GM23338 (cell line): ENCODE results near the gene GPR162. TPM values are rescaled to one million over a fixed set of nuclear protein-coding genes. Genes with fewer than 3 reads are reported as not detected.

ENCODE experiments used
- ATAC-seq: fragments of 200-7000 bp; cut with Tn5 transposase; 3 replicates; pipeline ENCODE4 v1.9.1; 2020
- DNase-seq: peaks from one replicate; pipeline ENCODE4 v3.0.0-alpha.2; 2015; ENCODE audit warnings: low spot score
- H2AFZ ChIP-seq: fragments of 200-600 bp; sonication (generic); 2 replicates; pipeline ENCODE4 v1.8.0; 2016; ENCODE audit warnings: antibody characterized with exemption, mild to moderate bottlenecking, moderate library complexity
- H3F3A ChIP-seq: fragments of 200-600 bp; sonication (generic); replicated peaks from 2 replicates; pipeline ENCODE4 v1.8.0; 2017; ENCODE audit warnings: antibody characterized with exemption, mixed run types, low read depth
- H3K27ac ChIP-seq: fragments of 200-600 bp; sonication (generic); 2 replicates; pipeline ENCODE4 v1.6.1; 2016; ENCODE audit warnings: low read depth
- H3K27me3 ChIP-seq: fragments of 200-600 bp; sonication (generic); 2 replicates; pipeline ENCODE4 v1.8.0; 2016; ENCODE audit warnings: mild to moderate bottlenecking, mixed run types, moderate library complexity; ENCODE audit not compliant: insufficient read depth
- H3K36me3 ChIP-seq: fragments of 200-600 bp; sonication (generic); 2 replicates; pipeline ENCODE4 v1.8.0; 2016; ENCODE audit warnings: mild to moderate bottlenecking; ENCODE audit not compliant: insufficient read depth
- H3K4me1 ChIP-seq: fragments of 200-600 bp; sonication (generic); 2 replicates; pipeline ENCODE4 v1.8.0; 2016; ENCODE audit warnings: mild to moderate bottlenecking, moderate library complexity; ENCODE audit not compliant: insufficient read depth
- H3K4me2 ChIP-seq: fragments of 200-600 bp; sonication (generic); 2 replicates; pipeline ENCODE4 v1.7.1; 2017; ENCODE audit warnings: mixed run types
- H3K4me3 ChIP-seq: fragments of 200-600 bp; sonication (generic); 2 replicates; pipeline ENCODE4 v1.6.1; 2016; ENCODE audit warnings: mixed run types
- H3K79me2 ChIP-seq: fragments of 200-600 bp; sonication (generic); replicated peaks from 2 replicates; pipeline ENCODE4 v1.8.0; 2017; ENCODE audit warnings: mild to moderate bottlenecking; ENCODE audit not compliant: insufficient read depth
- H3K9me2 ChIP-seq: fragments of 200-600 bp; sonication (generic); 2 replicates; pipeline ENCODE4 v1.8.0; 2017; ENCODE audit not compliant: insufficient read depth
- H4K20me1 ChIP-seq: fragments of 200-600 bp; sonication (generic); replicated peaks from 2 replicates; pipeline ENCODE4 v1.8.0; 2017; ENCODE audit warnings: mild to moderate bottlenecking; ENCODE audit not compliant: insufficient read depth
- H3K27ac Mint-ChIP-seq: 2 replicates; pipeline ENCODE4 v1.8.0; 2020; ENCODE audit warnings: inconsistent platforms, mild to moderate bottlenecking, moderate library complexity, mixed read lengths
- H3K27me3 Mint-ChIP-seq: 3 replicates; pipeline ENCODE4 v1.8.0; 2022; ENCODE audit warnings: low read depth, mild to moderate bottlenecking, moderate library complexity, mixed read lengths, inconsistent platforms; ENCODE audit not compliant: insufficient read depth, poor library complexity
- H3K36me3 Mint-ChIP-seq: 3 replicates; pipeline ENCODE4 v1.8.0; 2021; ENCODE audit warnings: low read depth, mild to moderate bottlenecking, inconsistent platforms, moderate library complexity, mixed read lengths
- H3K4me1 Mint-ChIP-seq: 3 replicates; pipeline ENCODE4 v1.8.0; 2020; ENCODE audit warnings: mild to moderate bottlenecking, inconsistent platforms, mixed read lengths
- H3K4me3 Mint-ChIP-seq: 3 replicates; pipeline ENCODE4 v1.8.0; 2021; ENCODE audit warnings: moderate library complexity, mild to moderate bottlenecking, inconsistent platforms, mixed read lengths
- H3K9me3 Mint-ChIP-seq: 3 replicates; pipeline ENCODE4 v1.8.0; 2020; ENCODE audit warnings: moderate library complexity, mild to moderate bottlenecking, inconsistent platforms, mixed read lengths
- CREB1 ChIP-seq: fragments of 250-450 bp; sonication (Bioruptor Pico); IDR thresholded peaks from 2 replicates; pipeline ENCODE4 v1.5.0; 2020; ENCODE audit warnings: low read depth, mild to moderate bottlenecking, moderate library complexity
- CTCF ChIP-seq, 2 experiments: fragments of 200-600 bp in 1 of 2; sonication (generic) in 1 of 2; conservative IDR thresholded peaks; 2 replicates each; pipeline versions ENCODE4 v1.5.1 to v1.6.1; 2016 to 2017; ENCODE audit warnings: antibody characterized with exemption in 2 of 2, low read depth in 2 of 2, mild to moderate bottlenecking in 2 of 2, moderate library complexity in 1 of 2
- ETS1 ChIP-seq: IDR thresholded peaks from 2 replicates; pipeline ENCODE4 v1.6.1; 2016; ENCODE audit warnings: antibody characterized with exemption
- EZH2 ChIP-seq: fragments of 200-600 bp; sonication (generic); IDR thresholded peaks from one replicate; pipeline ENCODE4 v1.8.0; 2017; ENCODE audit warnings: antibody characterized with exemption, mild to moderate bottlenecking, low read depth; ENCODE audit not compliant: unreplicated experiment
- EZH2phosphoT487 ChIP-seq: fragments of 200-600 bp; sonication (generic); IDR thresholded peaks from one replicate; pipeline ENCODE4 v1.8.1; 2018; ENCODE audit warnings: antibody characterized with exemption; ENCODE audit not compliant: unreplicated experiment
- JUNB ChIP-seq: IDR thresholded peaks from one replicate; pipeline ENCODE4 v1.6.1; 2016; ENCODE audit warnings: antibody characterized with exemption; ENCODE audit not compliant: unreplicated experiment
- NANOG ChIP-seq: IDR thresholded peaks from 2 replicates; pipeline ENCODE4 v1.6.1; 2016; ENCODE audit warnings: antibody characterized with exemption, borderline replicate concordance
- REST ChIP-seq: IDR thresholded peaks from one replicate; pipeline ENCODE4 v1.6.1; 2018; ENCODE audit warnings: antibody characterized with exemption; ENCODE audit not compliant: unreplicated experiment
- STAT1 ChIP-seq: IDR thresholded peaks from one replicate; pipeline ENCODE4 v1.6.1; 2016; ENCODE audit warnings: antibody characterized with exemption; ENCODE audit not compliant: unreplicated experiment
- ZNF114 ChIP-seq: fragments of 250-450 bp; sonication (Bioruptor Pico); IDR thresholded peaks from 2 replicates; pipeline ENCODE4 v1.5.0; 2020; ENCODE audit warnings: mild to moderate bottlenecking, moderate library complexity
- ZNF331 ChIP-seq: fragments of 250-450 bp; sonication (Bioruptor Pico); IDR thresholded peaks from 2 replicates; pipeline ENCODE4 v1.5.0; 2020; ENCODE audit warnings: low read depth, mild to moderate bottlenecking, moderate library complexity
- ZNF462 ChIP-seq: fragments of 250-450 bp; sonication (Bioruptor Pico); IDR thresholded peaks from 2 replicates; pipeline ENCODE4 v1.5.0; 2020; ENCODE audit warnings: mild to moderate bottlenecking, moderate library complexity
- polyA plus RNA-seq: library from polyadenylated mRNA; unstranded; fragments of >200 nt; fragmentation: Nextera tagmentation; extraction: Ambion mirVana; gene quantifications from 2 replicates; pipeline ENCODE4 v1.2.1, GENCODE V29; 2016
- total RNA-seq: library from RNA; depleted of rRNA; stranded (reverse); fragments of >200 nt; shearing (Covaris generic); gene quantifications from 2 replicates; pipeline ENCODE4 v1.2.3, GENCODE V29; 2014

Gene GPR162
- total and polyA plus RNA-seq, 2 experiments from 2014 or later = 4.7 to 5.0 TPM

- TF ChIP-seq ZNF462 (CRISPR knock-in tag) (no peak), EZH2 (no peak), EZH2phosphoT487 (no peak), REST (no peak), ZNF331 (CRISPR knock-in tag) (no peak)
Measured at GRCh38 chr12:6816598-6816997, 5.0 kb upstream of the GPR162 start (continued).

GRCh38 chr12:6817098-6817497 is 4.5 kb upstream of the GPR162 start:
- no peak for ATAC-seq
- no peak for DNase-seq
- no peak overlapping the region; the same call in 2 of the 3 replicates for H3K4me3 Mint-ChIP-seq
- no peak overlapping the region for H3K27ac Mint-ChIP-seq
- no peak overlapping the region for H3K4me2 ChIP-seq
- H3K9me2 ChIP-seq = no peaks in the 10 kb centered on the region
- H3K4me3 ChIP-seq = no peak overlapping the region
- H3K4me1 Mint-ChIP-seq = peaks cover 39% of the 10 kb centered on the region
- peaks cover 30% of the 10 kb centered on the region for H3K4me1 ChIP-seq
- peaks cover 41% of the 10 kb centered on the region for H3K27me3 Mint-ChIP-seq
- H4K20me1 ChIP-seq = no peaks in the 10 kb centered on the region
- no peaks in the 10 kb centered on the region for H3K9me3 Mint-ChIP-seq
- H3K27me3 ChIP-seq = peaks cover 21% of the 10 kb centered on the region
- peaks cover 11% of the 10 kb centered on the region; the same call in 1 of the 2 replicates for H3F3A ChIP-seq
- no peak overlapping the region for H3K27ac ChIP-seq
- H3K79me2 ChIP-seq = no peaks in the 10 kb centered on the region
- no peaks in the 10 kb centered on the region for H3K36me3 ChIP-seq
- H3K36me3 Mint-ChIP-seq = no peaks in the 10 kb centered on the region
- no peak overlapping the region for H2AFZ ChIP-seq
- no peak for TF ChIP-seq CREB1
- no peak for TF ChIP-seq ZNF114
- TF ChIP-seq JUNB = no peak
- TF ChIP-seq NANOG = no peak
- no peak for TF ChIP-seq CTCF (conservative IDR thresholded peaks at IDR 0.05; ENCODE audit: low read depth in 2 of 2)
- no peak for TF ChIP-seq STAT1
- no peak for TF ChIP-seq ETS1
- TF ChIP-seq EZH2phosphoT487 = no peak
